Transverse colon (tissue), 4 donors: ENCODE results near the gene OR1M1. TPM values are rescaled to one million over a fixed set of nuclear protein-coding genes. Genes with fewer than 3 reads are reported as not detected.

Source experiments
- DNase-seq: peaks from one replicate; pipeline ENCODE4 v3.0.0-alpha.2; 2019
- H3K27ac ChIP-seq, 4 donors: fragments of 200-600 bp; sonication (generic); 2 replicates each; pipeline ENCODE4 v1.5.1; 2016 to 2018; ENCODE audit warnings: inconsistent platforms in 4 of 4
- H3K27me3 ChIP-seq: fragments of 200-600 bp; sonication (generic); 2 replicates; pipeline ENCODE4 v1.5.1; 2017; ENCODE audit warnings: inconsistent platforms
- H3K36me3 ChIP-seq, 4 donors: fragments of 200-600 bp; sonication (generic); 2 replicates each; pipeline ENCODE4 v1.5.1; 2017 to 2019; ENCODE audit warnings: inconsistent platforms in 4 of 4
- H3K4me1 ChIP-seq, 4 donors: fragments of 200-600 bp; sonication (generic); 2 replicates each; pipeline ENCODE4 v1.5.1; 2017 to 2020; ENCODE audit warnings: inconsistent platforms in 4 of 4
- H3K4me3 ChIP-seq, 4 donors: fragments of 200-600 bp; sonication (generic); 1 replicate in 1 of 4; 2 replicates in 3 of 4; pipeline versions ENCODE4 v1.5.1 to v1.6.1; 2017 to 2019; ENCODE audit warnings: inconsistent platforms in 4 of 4
- H3K9me3 ChIP-seq, 2 donors: fragments of 200-600 bp; sonication (generic); 2 replicates each; pipeline ENCODE4 v1.5.1; 2017 to 2019; ENCODE audit warnings: inconsistent platforms in 2 of 2
- CTCF ChIP-seq, 5 experiments: fragments of 200-600 bp in 3 of 5; fragments of 450-650 bp in 2 of 5; sonication (generic) in 3 of 5; IDR thresholded peaks; 1 replicate in 2 of 5; 2 replicates in 3 of 5; pipeline ENCODE4 v1.5.1; 2016 to 2017; ENCODE audit warnings: antibody characterized with exemption in 5 of 5, inconsistent platforms in 3 of 5, mild to moderate bottlenecking in 2 of 5, moderate library complexity in 1 of 5
- EP300 ChIP-seq: sonication (generic); formaldehyde crosslinking; IDR thresholded peaks from one replicate; pipeline ENCODE4 v1.6.1; 2017; ENCODE audit warnings: antibody characterized with exemption, low read depth
- POLR2A ChIP-seq: fragments of 450-650 bp; IDR thresholded peaks from one replicate; pipeline ENCODE4 v1.6.1; 2016; ENCODE audit warnings: antibody characterized with exemption, mild to moderate bottlenecking, moderate library complexity
- POLR2AphosphoS5 ChIP-seq, 3 donors: sonication (generic); formaldehyde crosslinking; IDR thresholded peaks; one replicate each; pipeline ENCODE4 v1.6.1; 2016; ENCODE audit warnings: antibody characterized with exemption in 3 of 3
- WGBS, 2 donors: methylation state at CpG; one replicate each; pipeline ENCODE4 v1.1.5; 2018; ENCODE audit warnings: low coverage in 1 of 2; 5-methylcytosine and 5-hydroxymethylcytosine counted together
- in situ Hi-C, 4 donors: fragments of 200-750 bp; cut with MboI; loops; one replicate each; pipeline versions ENCODE4 v1.15.0 to v1.15.1; 2017; ENCODE audit warnings: low sequenced_read_pairs in 3 of 4, low pct_ligation_motif_present in 1 of 4, low pct_unique_long_range_greater_than_20kb in 1 of 4
- intact Hi-C: fragments of 100-400 bp; cut with DNase I; formaldehyde crosslinking; loops from one replicate; pipeline ENCODE4 v1.15.1; 2023; ENCODE audit warnings: low total_unique reads
- total RNA-seq, 4 donors: library from RNA; depleted of rRNA; stranded (reverse); fragments of >200 nt; gene quantifications; one replicate each; pipeline ENCODE4 v1.1.0, GENCODE V29; 2016

Gene OR1M1
- total RNA-seq, 4 donors from 2014 or later, result not detected

- intact Hi-C loops, result no loop called here
- no peaks in the 10 kb centered on the region for H3K4me1 ChIP-seq
- no peak for DNase-seq
- H3K4me3 ChIP-seq, result no peak overlapping the region
- 13 to 25% methylated on average over 2 of the region's 2 CpGs for WGBS, 2 donors
- H3K36me3 ChIP-seq, result no peaks in the 10 kb centered on the region
- H3K9me3 ChIP-seq, result no peaks in the 10 kb centered on the region
- peaks cover 4% of the 10 kb centered on the region for H3K27me3 ChIP-seq
- in situ Hi-C loops, result no loop called here
- TF ChIP-seq POLR2AphosphoS5 (IDR thresholded peaks at IDR 0.05), result no peak
- no peak for TF ChIP-seq POLR2A
- TF ChIP-seq EP300, result no peak
- H3K27ac ChIP-seq, result no peak overlapping the region
These were observed 23.1 kb downstream of the OR1M1 start for GRCh38 chr19:9109959-9110358.

DNA sequence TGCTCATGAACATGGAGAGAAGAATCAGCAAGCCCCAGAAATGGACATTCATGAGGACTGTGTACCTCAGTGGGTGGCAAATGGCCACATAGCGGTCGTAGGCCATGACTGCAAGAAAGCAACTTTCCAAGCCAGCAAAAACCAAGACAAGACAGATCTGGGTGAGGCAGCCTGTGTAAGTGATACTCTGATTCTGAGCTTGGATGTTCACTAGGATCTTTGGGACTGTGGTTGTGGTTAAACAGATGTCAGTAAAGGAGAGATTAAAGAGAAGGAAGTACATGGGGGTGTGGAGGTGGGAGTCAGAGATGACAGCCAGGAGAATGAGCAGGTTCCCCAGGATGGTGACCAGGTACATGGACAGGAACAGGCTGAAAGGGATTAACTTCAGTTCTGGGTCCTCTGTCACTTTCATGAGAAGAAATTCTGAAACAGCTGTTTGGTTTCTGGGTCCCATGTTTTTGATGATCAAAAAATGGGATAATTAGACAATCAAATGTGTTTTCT, 28.5 kb downstream of the OR1M1 start, which contains the start of gene OR7G1:
TSS of gene OR7G1 (minus strand) at position 457 of the 507 bp plus-strand sequence. CDS start at position 457, 0 bp downstream.
- Histone ChIP-seq H3K36me3 (no peaks in the 10 kb centered on the region), H3K27ac (no peak within 1 kb of the TSS), H3K4me3 (no peak within 1 kb of the TSS), H3K27me3 (peaks cover 4% of the 10 kb centered on the region), H3K4me1 (no peaks in the 10 kb centered on the region), H3K9me3 (no peaks in the 10 kb centered on the region)
- in situ Hi-C loops, result no loop called here
- TF ChIP-seq POLR2AphosphoS5 (IDR thresholded peaks at IDR 0.05), result no peak
- TF ChIP-seq CTCF (IDR thresholded peaks at IDR 0.05), result no peak
- TF ChIP-seq POLR2A, result no peak
- TF ChIP-seq EP300, result no peak
- no peak for DNase-seq
- intact Hi-C loops, result no loop called here
- WGBS, 2 donors, result 89% methylated on average over 2 of the region's 2 CpGs; no CpG with 5 or more reads in 1 of the 2 donors

DNA sequence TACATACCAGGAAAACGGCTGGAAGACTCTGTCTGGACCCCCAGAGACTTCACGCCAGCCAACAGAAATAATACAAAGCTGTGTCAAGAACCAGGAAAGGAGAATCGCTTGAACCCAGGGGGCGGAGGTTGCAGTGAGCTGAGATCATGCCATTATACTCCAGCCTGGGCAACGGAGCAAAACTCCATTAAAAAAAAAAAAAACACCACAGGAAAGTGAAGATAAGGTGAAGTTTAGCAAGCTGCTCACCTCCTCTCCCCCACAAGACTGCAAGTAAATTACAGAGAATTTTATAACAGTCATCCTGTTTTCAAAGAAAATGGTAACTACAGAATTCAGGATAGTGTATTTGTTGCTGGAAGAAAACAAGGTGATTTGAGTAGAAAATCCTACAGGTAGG, 29.7 kb downstream of the OR1M1 start:
- in situ Hi-C loops (no loop called here), intact Hi-C loops (no loop called here)
- Histone ChIP-seq H3K27ac (no peak overlapping the region), H3K9me3 (no peaks in the 10 kb centered on the region), H3K4me3 (no peak overlapping the region), H3K36me3 (no peaks in the 10 kb centered on the region), H3K4me1 (no peaks in the 10 kb centered on the region), H3K27me3 (peaks cover 10% of the 10 kb centered on the region)
- no peak for TF ChIP-seq EP300
- TF ChIP-seq CTCF (IDR thresholded peaks at IDR 0.05), result no peak
- TF ChIP-seq POLR2A, result no peak
- no peak for TF ChIP-seq POLR2AphosphoS5 (IDR thresholded peaks at IDR 0.05)
- 56 to 65% methylated on average over 5 of the region's 5 CpGs for WGBS, 2 donors
- no peak for DNase-seq

DNA sequence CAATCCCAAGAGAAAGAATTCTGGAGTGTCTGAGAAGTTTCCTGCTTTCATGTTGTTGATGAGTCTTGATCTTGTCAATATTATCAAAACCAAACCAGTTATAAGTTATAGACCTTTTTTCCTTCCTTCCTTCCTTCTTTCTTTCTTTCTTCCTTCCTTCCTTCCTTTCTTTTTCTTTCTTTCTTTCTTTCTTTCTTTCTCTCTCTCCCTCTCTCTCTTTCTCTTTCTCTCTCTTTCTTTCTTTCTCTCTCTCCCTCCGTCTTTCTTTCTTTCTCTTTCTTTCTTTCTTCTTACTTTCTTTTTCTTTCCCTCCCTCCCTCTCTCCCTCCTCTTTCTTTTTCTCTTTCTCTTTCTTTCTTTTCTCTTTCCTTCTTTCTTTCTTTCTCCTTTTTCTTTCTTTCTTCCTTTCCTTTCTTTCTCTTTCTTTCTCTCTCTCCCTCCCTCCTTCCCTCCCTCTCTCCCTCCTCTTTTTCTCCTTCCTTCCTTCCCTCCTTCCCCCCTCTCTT, 40.1 kb downstream of the OR1M1 start, which contains the start of gene OR7G3:
TSS of gene OR7G3 (minus strand) at position 51 of the 506 bp plus-strand sequence. CDS start at position 51, 0 bp downstream.
- H3K27ac ChIP-seq, result no peak within 1 kb of the TSS
- H3K27me3 ChIP-seq, result no peaks in the 10 kb centered on the region
- WGBS, 2 donors, result 56 to 75% methylated on average over 1 of the region's 1 CpG
- intact Hi-C loops, result no loop called here
- no peaks in the 10 kb centered on the region for H3K9me3 ChIP-seq
- H3K4me3 ChIP-seq, result no peak within 1 kb of the TSS
- H3K4me1 ChIP-seq, result no peaks in the 10 kb centered on the region
- TF ChIP-seq EP300 (no peak), CTCF (IDR thresholded peaks at IDR 0.05) (no peak), POLR2AphosphoS5 (IDR thresholded peaks at IDR 0.05) (no peak), POLR2A (no peak)
- in situ Hi-C loops, result loop anchor here in 2 of 4 donors (25.0 kb wide), 2 partner anchors 460 to 660 kb away; partner anchors contain the start of gene ZNF121 (in 1 of the 2)
- DNase-seq, result no peak
- H3K36me3 ChIP-seq, result no peaks in the 10 kb centered on the region
